Endothelial cell of umbilical vein (primary cell): ENCODE data around the gene SMAD6. TPM values are rescaled to one million over a fixed set of nuclear protein-coding genes. Genes with fewer than 3 reads are reported as not detected.

Experiments used
- BruUV-seq: library from RNA; stranded (reverse); fragments of 400-500 nt; replicated peaks from 2 replicates; lab custom pipeline; 2021; lab: Mats Ljungman, UMichigan
- CTCF ChIA-PET: fragments of 300-600, 350-600 bp; sonication (Branson Sonifier 250); formaldehyde crosslinking; loops from one replicate; lab custom pipeline; 2021; ENCODE audit warnings: antibody characterized with exemption, inconsistent platforms; lab: Charles Lee
- POLR2A ChIA-PET: fragments of 300-600, 350-600 bp; sonication (Branson Sonifier 250); formaldehyde crosslinking; loops from one replicate; lab custom pipeline; 2021; ENCODE audit warnings: antibody characterized with exemption, inconsistent platforms; lab: Charles Lee
- DNase-seq: peaks from one replicate; pipeline ENCODE4 v3.0.0-alpha.2; 2011; ENCODE audit warnings: low read depth, low spot score
- FAIRE-seq: peaks from 2 replicates; lab custom pipeline; 2011; peaks lifted over from hg19 to GRCh38; lab: Jason Lieb, UNC
- H2AFZ ChIP-seq: 2 replicates; pipeline ENCODE4 v1.6.0; 2012; ENCODE audit warnings: low read depth, low read length, control low read depth, inconsistent platforms
- H3K27ac ChIP-seq: 2 replicates; pipeline ENCODE4 v1.5.1; 2011; ENCODE audit warnings: low read depth, mild to moderate bottlenecking, control low read depth, low read length, moderate library complexity; ENCODE audit not compliant: insufficient read depth
- H3K27me3 ChIP-seq, 2 experiments: 2 replicates each; pipeline versions ENCODE4 v1.6.0 to v1.6.1; 2011; ENCODE audit warnings: low read length in 2 of 2, mixed read lengths in 1 of 2; ENCODE audit not compliant: control insufficient read depth in 2 of 2, insufficient read depth in 2 of 2
- H3K36me3 ChIP-seq, 2 experiments: 2 replicates in 1 of 2; 3 replicates in 1 of 2; pipeline ENCODE4 v1.5.1; 2011; ENCODE audit warnings: low read length in 2 of 2, mild to moderate bottlenecking in 1 of 2, moderate library complexity in 1 of 2; ENCODE audit not compliant: control insufficient read depth in 2 of 2, insufficient read depth in 2 of 2; ENCODE audit errors: extremely low read depth in 1 of 2
- H3K4me1 ChIP-seq: 3 replicates; pipeline ENCODE4 v1.5.1; 2011; ENCODE audit warnings: mild to moderate bottlenecking, low read length; ENCODE audit not compliant: control insufficient read depth, insufficient read depth; ENCODE audit errors: extremely low read depth
- H3K4me2 ChIP-seq: 2 replicates; pipeline ENCODE4 v1.6.1; 2011; ENCODE audit warnings: low read length, control low read depth, mixed read lengths; ENCODE audit not compliant: insufficient read depth
- H3K4me3 ChIP-seq, 3 experiments: fragments of 200-600 bp in 1 of 3; sonication (generic), shearing (Covaris generic) in 1 of 3; replicated peaks in 1 of 3; 2 replicates each; pipeline ENCODE4 v1.5.1; 2011 to 2016; ENCODE audit warnings: control low read depth in 3 of 3, low read length in 3 of 3, mild to moderate bottlenecking in 2 of 3, inconsistent platforms in 1 of 3, low read depth in 1 of 3, moderate library complexity in 1 of 3; ENCODE audit not compliant: insufficient read depth in 1 of 3
- H3K79me2 ChIP-seq: 2 replicates; pipeline ENCODE4 v1.6.0; 2012; ENCODE audit warnings: low read length, inconsistent platforms; ENCODE audit not compliant: control insufficient read depth, insufficient read depth
- H3K9ac ChIP-seq: replicated peaks from 2 replicates; pipeline ENCODE3; 2011; ENCODE audit warnings: low read length, control low read depth; ENCODE audit not compliant: insufficient read depth; ENCODE audit errors: extremely low read depth
- H3K9me1 ChIP-seq: replicated peaks from 3 replicates; pipeline ENCODE4 v1.6.0; 2011; ENCODE audit warnings: mild to moderate bottlenecking, low read length; ENCODE audit not compliant: control insufficient read depth, insufficient read depth; ENCODE audit errors: extremely low read depth
- H3K9me3 ChIP-seq: replicated peaks from 2 replicates; pipeline ENCODE4 v1.5.1; 2012; ENCODE audit warnings: low read length, inconsistent platforms; ENCODE audit not compliant: control insufficient read depth, insufficient read depth
- H4K20me1 ChIP-seq: replicated peaks from 2 replicates; pipeline ENCODE3; 2011; ENCODE audit warnings: mild to moderate bottlenecking, low read length; ENCODE audit not compliant: control insufficient read depth, insufficient read depth; ENCODE audit errors: extremely low read depth
- CTCF ChIP-seq, 2 donors: IDR thresholded peaks; 1 replicate in 1 of 2; 2 replicates in 1 of 2; pipeline ENCODE4 v1.5.1; 2011; ENCODE audit warnings: low read length in 2 of 2, mild to moderate bottlenecking in 2 of 2, moderate library complexity in 2 of 2, control low read depth in 1 of 2, inconsistent platforms in 1 of 2, low read depth in 1 of 2; ENCODE audit not compliant: insufficient read depth in 1 of 2; ENCODE audit errors: extremely low read depth in 1 of 2
- FOS ChIP-seq: IDR thresholded peaks from 2 replicates; pipeline ENCODE4 v1.6.1; 2011; ENCODE audit warnings: mild to moderate bottlenecking, low read length, moderate library complexity, borderline replicate concordance; ENCODE audit not compliant: insufficient read depth
- GATA2 ChIP-seq: IDR thresholded peaks from 2 replicates; pipeline ENCODE4 v1.7.0; 2011; ENCODE audit warnings: low read depth, mild to moderate bottlenecking, moderate library complexity, mixed read lengths, low read length; ENCODE audit not compliant: insufficient read length, insufficient read depth
- JUN ChIP-seq: IDR thresholded peaks from 2 replicates; pipeline ENCODE4 v1.6.1; 2011; ENCODE audit warnings: borderline replicate concordance, low read depth; ENCODE audit not compliant: insufficient read length, insufficient read depth
- POLR2AphosphoS5 ChIP-seq: IDR thresholded peaks from 2 replicates; pipeline ENCODE4 v1.6.1; 2012; ENCODE audit warnings: low read depth, mild to moderate bottlenecking, control low read depth, low read length, moderate library complexity; ENCODE audit not compliant: insufficient read depth
- dilution Hi-C: fragments of 300-500 bp; cut with MboI; formaldehyde crosslinking; loops from one replicate; pipeline ENCODE4 v1.15.0; 2019; ENCODE audit warnings: low sequenced_read_pairs; ENCODE audit not compliant: extremely low pct_ligation_motif_present
- intact Hi-C: fragments of 100-400 bp; cut with micrococcal nuclease; formaldehyde crosslinking; loops from one replicate; pipeline ENCODE4 v1.10.0; 2022
- polyA plus RNA-seq, 4 experiments: library from polyadenylated mRNA; depleted of rRNA in 3 of 4; stranded (reverse) in 3 of 4; unstranded in 1 of 4; fragments of >200 nt; gene quantifications; 2 replicates each; pipeline versions ENCODE4 v1.2.1 to v1.2.3, GENCODE V29; 2011 to 2012; ENCODE audit warnings: missing spikeins in 1 of 4
- total RNA-seq: library from RNA; stranded (reverse); gene quantifications from 2 replicates; pipeline ENCODE4 v1.2.3, GENCODE V29; 2021

Gene SMAD6
- total and polyA plus RNA-seq, 2 donors (not counting 3 experiments of a cell fraction or from before 2014, with no cell fraction given), result 7.3 to 12.5 TPM

GRCh38 chr15:66802025-66803001, 100.3 kb downstream of the SMAD6 start:
- H3K4me1 ChIP-seq, result peaks cover 31% of the 10 kb centered on the region

More at GRCh38 chr15:66802025-66803001, 100.3 kb downstream of the SMAD6 start:
- BruUV-seq, result TSS peak; percentile 39
- peak overlapping the region; percentile 59 for H3K4me2 ChIP-seq
- FAIRE-seq (peak; percentile 65), DNase-seq (peak; percentile 46)
- H3K27ac ChIP-seq, result peak overlapping the region; percentile 97
- dilution Hi-C loops, result no loop called here
- ChIA-PET CTCF (interaction anchor here (1.0 to 1.8 kb wide), 7 partner anchors 13 to 198 kb away, joined by 3 to 24 read pairs (median 4); no protein-coding TSS in a partner anchor), POLR2A (no interaction called here)
- H3K9me1 ChIP-seq, result no peaks in the 10 kb centered on the region
- TF ChIP-seq CTCF (IDR thresholded peaks at IDR 0.05; ENCODE audit: extremely low read depth in 1 of 2, insufficient read depth in 1 of 2, low read depth in 1 of 2, low read length in 2 of 2), result no peak
- TF ChIP-seq JUN, result no peak
- no peak for TF ChIP-seq POLR2AphosphoS5
- no peak for TF ChIP-seq GATA2
- TF ChIP-seq FOS, result peak; percentile 44
- H3K9me3 ChIP-seq, result no peaks in the 10 kb centered on the region
- H3K4me3 ChIP-seq, result no peak overlapping the region
- intact Hi-C loops, result loop anchor here (1.0 to 2.0 kb wide), 6 partner anchors 13 to 188 kb away; partner anchors contain the start of gene SMAD6
- H4K20me1 ChIP-seq, result no peaks in the 10 kb centered on the region
- H3K36me3 ChIP-seq, result no peaks in the 10 kb centered on the region
- peak overlapping the region; percentile 66 for H3K9ac ChIP-seq
- peak overlapping the region; percentile 16 for H2AFZ ChIP-seq
- H3K27me3 ChIP-seq, result no peaks in the 10 kb centered on the region
- H3K79me2 ChIP-seq, result no peaks in the 10 kb centered on the region
